Fibroblast of skin of abdomen (primary cell): ENCODE measurements around the gene TRIP13.
"Not testable (repeated sequence)": the region's sequence is repeated elsewhere in the genome, so short reads cannot be mapped to it uniquely, and the experiment has no call there.

Experiments
- DNase-seq: peaks from one replicate; pipeline ENCODE4 v3.0.0-alpha.2; 2013

TRIP13 gene

DNA sequence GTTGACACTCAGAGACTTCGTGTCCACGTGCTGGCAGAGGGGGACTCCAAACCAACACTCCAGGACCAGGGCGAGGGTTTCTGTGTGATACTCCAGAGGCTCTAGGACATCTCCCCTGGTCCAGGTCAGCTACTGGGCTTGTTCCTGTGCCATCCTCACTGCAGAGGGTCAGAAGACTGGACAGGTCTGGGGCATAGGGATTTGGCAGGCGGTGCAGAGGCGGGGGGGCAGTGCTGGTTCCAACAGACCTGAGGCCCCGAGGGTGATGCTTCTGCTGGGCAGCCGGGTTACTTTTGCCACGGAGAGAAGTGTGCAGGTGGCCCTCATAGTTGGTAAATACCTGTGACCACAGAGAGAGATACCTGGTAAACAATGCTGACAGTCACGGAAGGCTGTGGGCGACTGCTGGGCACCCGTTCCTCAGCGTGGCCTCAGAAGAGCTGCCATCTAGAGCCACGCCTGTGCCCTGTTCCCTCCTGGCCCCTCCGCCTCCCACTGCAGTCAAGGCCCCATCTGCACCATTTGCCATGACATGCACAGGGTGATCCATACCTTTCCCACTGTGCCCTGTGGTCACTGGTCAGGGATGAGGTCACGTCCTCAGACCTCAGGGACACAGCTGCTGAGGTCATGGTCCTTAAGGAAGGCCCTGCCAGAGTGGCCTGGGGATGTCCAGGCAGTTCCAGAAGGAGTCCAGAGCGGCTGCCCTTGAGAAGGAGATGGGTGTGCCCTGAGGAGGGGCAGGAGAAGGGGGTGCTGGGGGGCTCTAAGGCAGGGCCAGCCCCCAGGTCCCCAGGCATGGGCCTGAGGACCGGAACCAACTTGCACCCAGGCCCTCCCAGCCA lies 30.0 kb downstream of the TRIP13 start:
- no peak for DNase-seq

DNA sequence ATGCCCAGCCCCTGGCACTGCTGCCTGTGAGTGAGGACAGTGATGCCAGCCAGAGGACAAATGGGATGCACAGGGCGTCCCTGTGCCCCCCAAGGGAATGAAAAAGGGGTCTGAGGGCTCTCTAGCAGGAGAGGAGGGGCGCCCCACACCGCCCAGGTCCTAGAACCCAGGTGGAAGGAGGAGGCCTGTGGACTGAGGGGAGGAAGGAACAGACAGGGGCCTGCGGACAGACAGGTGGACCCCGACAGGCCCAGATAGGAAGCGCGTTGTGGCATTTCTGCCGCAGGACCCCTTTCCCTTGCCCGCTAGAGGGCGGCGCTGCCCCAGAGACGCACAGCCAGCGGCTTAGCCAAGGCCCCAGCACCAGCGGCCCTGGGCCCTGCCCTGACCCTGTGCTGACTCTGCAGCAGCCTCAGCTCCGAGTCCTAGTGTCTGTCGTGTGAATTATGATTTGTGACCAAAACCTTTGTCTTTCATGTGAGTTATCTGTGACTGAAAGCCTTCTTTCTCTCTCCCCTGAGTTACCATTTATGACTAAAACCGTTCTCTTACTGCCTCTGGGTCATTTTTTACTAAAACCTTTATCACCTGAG lies 30.7 kb downstream of the TRIP13 start:
- DNase-seq = peak; percentile 58

GRCh38 chr5:926417-927171 lies 33.9 kb downstream of the TRIP13 start:
- peak; percentile 23 for DNase-seq

- no peak for DNase-seq
Measured at GRCh38 chr5:927172-928015, 34.7 kb downstream of the TRIP13 start.

GRCh38 chr5:929182-929581 lies 36.5 kb downstream of the TRIP13 start:
- not testable (repeated sequence) for DNase-seq

- DNase-seq = no peak
Measured at GRCh38 chr5:929596-929995, 36.9 kb downstream of the TRIP13 start.

GRCh38 chr5:930866-931265 lies 38.2 kb downstream of the TRIP13 start:
- no peak for DNase-seq

GRCh38 chr5:931570-932145 lies 39.0 kb downstream of the TRIP13 start:
- DNase-seq = no peak

GRCh38 chr5:932151-932627 lies 39.5 kb downstream of the TRIP13 start:
- no peak for DNase-seq

- no peak for DNase-seq
Measured at GRCh38 chr5:932628-933250, 40.1 kb downstream of the TRIP13 start.

GRCh38 chr5:933251-933861 lies 40.7 kb downstream of the TRIP13 start:
- DNase-seq = no peak

GRCh38 chr5:933951-934350 lies 41.3 kb downstream of the TRIP13 start:
- not testable (repeated sequence) for DNase-seq

DNA sequence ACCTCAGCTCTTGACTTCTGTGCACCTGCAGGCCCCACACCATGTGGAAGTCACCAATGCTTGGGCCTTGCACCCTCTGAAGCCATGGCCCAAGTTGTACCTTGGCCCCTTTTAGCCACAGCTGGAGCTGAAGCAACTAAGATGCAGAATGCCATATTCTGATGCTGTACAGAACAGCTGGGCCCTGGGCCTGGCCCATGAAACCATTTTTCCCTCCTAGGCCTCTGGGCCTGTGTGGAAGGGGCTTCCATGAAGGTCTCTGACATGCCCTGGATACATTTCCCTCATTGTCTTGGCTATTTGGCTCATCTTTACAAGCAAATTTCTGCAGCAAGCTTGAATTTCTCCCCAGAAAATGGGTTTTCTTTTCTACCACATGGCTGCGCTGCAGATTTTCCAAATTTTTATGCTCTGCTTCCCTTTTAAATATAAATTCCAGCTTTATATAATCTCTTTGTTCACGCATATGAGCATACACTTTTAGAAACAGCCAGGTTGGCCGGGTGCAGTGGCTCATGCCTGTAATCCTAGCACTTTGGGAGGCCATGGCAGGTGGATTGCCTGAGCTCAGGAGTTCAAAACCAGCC lies 41.8 kb downstream of the TRIP13 start:
- not testable (repeated sequence) for DNase-seq

- no peak for DNase-seq
Measured at GRCh38 chr5:935510-936084, 42.9 kb downstream of the TRIP13 start.

DNA sequence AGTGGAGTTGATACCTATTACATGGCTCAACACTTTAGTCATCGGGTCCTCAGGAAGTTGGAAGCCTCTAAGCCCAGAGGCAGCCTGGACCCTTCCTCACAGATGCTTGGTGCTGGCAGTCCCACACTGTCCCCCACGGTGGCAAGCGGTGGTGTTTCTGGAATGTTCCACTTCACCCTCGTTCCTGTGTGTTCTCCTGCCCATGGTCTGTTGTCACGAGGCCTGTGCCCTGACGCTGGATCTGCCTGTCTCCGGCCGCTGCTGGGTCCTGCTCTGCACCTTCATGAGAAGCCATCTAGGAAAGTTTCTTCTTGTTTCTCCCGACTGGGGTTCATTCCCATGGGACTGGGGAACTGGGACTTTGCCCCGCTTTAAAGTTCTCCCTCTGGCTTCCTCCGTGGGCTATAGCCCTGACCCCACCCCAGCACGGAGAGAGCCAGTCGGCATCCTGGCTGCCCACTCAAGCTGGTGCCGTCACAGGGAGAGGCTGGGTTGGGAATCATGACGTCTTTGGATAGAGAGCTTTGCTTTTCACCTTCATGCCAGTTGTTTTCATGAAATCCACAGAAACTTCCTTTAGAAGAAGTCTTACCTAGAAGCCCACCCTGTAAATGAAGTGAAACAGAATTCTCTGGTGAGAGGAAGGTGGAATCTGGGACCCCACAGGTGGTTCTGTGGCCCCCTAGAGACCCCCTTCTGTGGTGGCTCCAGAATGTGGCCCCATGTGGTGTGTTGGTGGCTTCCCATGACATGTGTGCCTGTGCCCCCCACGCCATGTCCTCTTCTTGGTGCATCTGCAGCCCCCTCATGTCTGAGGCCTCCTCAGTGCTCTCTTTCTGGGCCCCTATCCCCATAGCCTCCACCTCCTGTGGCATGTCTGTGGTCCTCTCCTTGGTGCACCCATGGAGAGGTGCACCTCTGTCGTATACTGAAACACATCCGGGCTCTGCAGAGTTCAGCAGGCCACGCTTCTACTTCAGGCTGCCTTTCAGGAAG lies 43.8 kb downstream of the TRIP13 start:
- DNase-seq = no peak

DNA sequence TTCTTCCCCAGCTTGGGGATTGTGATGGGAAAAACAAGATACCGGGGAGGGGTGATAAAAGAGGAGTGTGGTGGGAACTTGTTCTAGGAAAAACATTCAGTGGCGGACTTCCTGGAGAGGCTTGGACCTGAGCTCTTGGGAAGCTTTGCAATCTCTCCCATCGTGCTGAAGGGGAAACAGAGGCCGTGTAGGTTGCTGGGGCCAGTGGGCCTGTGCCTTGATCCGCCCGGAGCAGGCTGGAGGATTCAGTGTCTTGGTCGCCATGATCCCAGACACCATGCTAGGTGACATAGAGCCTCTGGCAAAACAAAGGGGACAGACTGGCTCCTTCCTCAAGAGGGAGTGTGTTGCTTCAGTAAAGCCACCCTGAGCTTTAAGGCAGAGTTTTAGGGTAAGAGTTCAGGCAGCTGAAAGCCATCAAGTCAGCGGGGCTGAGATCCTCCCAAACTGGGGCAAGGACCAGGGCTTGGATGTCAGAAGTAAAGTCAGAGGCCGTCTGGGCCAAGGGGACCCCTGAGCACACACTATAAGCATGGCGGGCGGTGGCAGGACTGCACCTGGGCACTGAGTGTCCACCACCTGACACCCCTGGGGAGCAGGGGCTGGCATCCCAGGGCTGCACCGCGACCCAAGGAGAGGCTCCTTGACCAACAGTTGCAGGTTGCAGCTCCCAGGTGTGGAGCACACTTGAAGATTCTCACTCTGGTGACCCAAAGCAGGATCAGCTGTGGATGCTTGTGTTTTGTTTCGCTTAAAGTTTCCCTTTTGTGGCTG lies 44.7 kb downstream of the TRIP13 start:
- no peak for DNase-seq

GRCh38 chr5:939368-939767 lies 46.7 kb downstream of the TRIP13 start:
- no peak for DNase-seq

- DNase-seq = not testable (repeated sequence)
Measured at GRCh38 chr5:940741-941140, 48.1 kb downstream of the TRIP13 start.
